K562 (cell line): ENCODE results near the gene DUS4L. TPM values are rescaled to one million over a fixed set of nuclear protein-coding genes. Genes with fewer than 3 reads are reported as not detected.

Experiments used
- ATAC-seq: fragments of 200-7000 bp; cut with Tn5 transposase; 3 replicates; pipeline ENCODE4 v1.9.1; 2020; ENCODE audit warnings: moderate library complexity
- BruUV-seq: library from RNA; stranded (reverse); fragments of 400-500 nt; replicated peaks from 2 replicates; lab custom pipeline; 2021; lab: Mats Ljungman, UMichigan
- CTCF ChIA-PET: fragments of 300-600 bp; formaldehyde crosslinking; extraction: SDS; loops from one replicate; lab custom pipeline; 2021; ENCODE audit warnings: low intra/inter-chr PET ratio; lab: Yijun Ruan, JAX
- POLR2A ChIA-PET: fragments of 300-600, 350-650 bp; sonication (Branson Sonifier 250); formaldehyde crosslinking; extraction: SDS; loops from one replicate; lab custom pipeline; 2021; ENCODE audit warnings: antibody characterized with exemption, inconsistent platforms; lab: Yijun Ruan, JAX
- DNase-seq, 4 experiments: peaks; one replicate each; pipeline versions ENCODE4 v3.0.0 to v3.0.0-alpha.2; 2011 to 2018; ENCODE audit warnings: low spot score in 3 of 4, mixed read lengths in 3 of 4; ENCODE audit errors: extremely low read depth in 1 of 4
- FAIRE-seq: peaks from 2 replicates; lab custom pipeline; 2011; peaks lifted over from hg19 to GRCh38; lab: Jason Lieb, UNC
- H2AFZ ChIP-seq: 2 replicates; pipeline ENCODE4 v1.6.0; 2011; ENCODE audit warnings: low read depth, low read length, control low read depth, inconsistent platforms
- H3K27ac ChIP-seq: fragments of 200-600 bp; 3 replicates; pipeline ENCODE4 v1.8.0; 2011; ENCODE audit warnings: low read depth, mild to moderate bottlenecking, control low read depth, inconsistent platforms, low read length, moderate library complexity, mixed read lengths; ENCODE audit errors: extremely low read depth
- H3K27me3 ChIP-seq, 2 experiments: fragments of 300-600 bp in 1 of 2; 2 replicates in 1 of 2; 3 replicates in 1 of 2; pipeline versions ENCODE4 v1.6.0 to v1.8.0; 2011; ENCODE audit warnings: inconsistent platforms in 2 of 2, low read length in 2 of 2, mild to moderate bottlenecking in 1 of 2, mixed read lengths in 1 of 2, moderate library complexity in 1 of 2; ENCODE audit not compliant: control insufficient read depth in 2 of 2, insufficient read depth in 2 of 2
- H3K36me3 ChIP-seq: fragments of 300-600 bp; 3 replicates; pipeline ENCODE4 v1.8.0; 2011; ENCODE audit warnings: mild to moderate bottlenecking, low read length, inconsistent platforms; ENCODE audit not compliant: control insufficient read depth, insufficient read depth
- H3K4me1 ChIP-seq, 2 experiments: fragments of 200-600 bp in 1 of 2; replicated peaks in 1 of 2; 2 replicates in 1 of 2; 3 replicates in 1 of 2; pipeline versions ENCODE4 v1.5.1 to v1.8.0; 2011; ENCODE audit warnings: inconsistent platforms in 2 of 2, low read length in 2 of 2, mild to moderate bottlenecking in 1 of 2, mixed read lengths in 1 of 2, moderate library complexity in 1 of 2; ENCODE audit not compliant: control insufficient read depth in 2 of 2, insufficient read depth in 2 of 2
- H3K4me2 ChIP-seq: 2 replicates; pipeline ENCODE4 v1.6.1; 2011; ENCODE audit warnings: low read length, control low read depth, inconsistent platforms, mixed read lengths; ENCODE audit not compliant: insufficient read depth
- H3K4me3 ChIP-seq: fragments of 200-600 bp; sonication (generic), shearing (Covaris generic); 2 replicates; pipeline ENCODE4 v1.5.1; 2016; ENCODE audit warnings: control low read depth, inconsistent platforms
- H3K79me2 ChIP-seq: fragments of 200-600 bp; 3 replicates; pipeline ENCODE4 v1.8.0; 2011; ENCODE audit warnings: low read length, inconsistent platforms; ENCODE audit not compliant: control insufficient read depth, insufficient read depth
- H3K9ac ChIP-seq, 2 experiments: 2 replicates each; pipeline versions ENCODE4 v1.6.0 to v1.6.1; 2011; ENCODE audit warnings: low read depth in 2 of 2, low read length in 2 of 2, control low read depth in 1 of 2, inconsistent platforms in 1 of 2, mild to moderate bottlenecking in 1 of 2, mixed read lengths in 1 of 2; ENCODE audit not compliant: insufficient read depth in 1 of 2
- H3K9me1 ChIP-seq: one replicate; pipeline ENCODE4 v1.6.0; 2011; ENCODE audit warnings: inconsistent platforms, mild to moderate bottlenecking, low read length, moderate library complexity; ENCODE audit not compliant: control insufficient read depth, insufficient read depth
- H3K9me3 ChIP-seq: replicated peaks from 2 replicates; pipeline ENCODE4 v1.5.1; 2011; ENCODE audit warnings: low read depth, low read length, inconsistent platforms; ENCODE audit not compliant: control insufficient read depth, insufficient read depth
- H4K20me1 ChIP-seq: replicated peaks from 2 replicates; pipeline ENCODE4 v1.6.1; 2011; ENCODE audit warnings: low read length, inconsistent platforms, mixed read lengths; ENCODE audit not compliant: control insufficient read depth, insufficient read depth
- E2F5 ChIP-seq: sonication (generic); formaldehyde crosslinking; IDR thresholded peaks from 2 replicates; pipeline ENCODE4 v1.8.0; 2022; ENCODE audit warnings: mild to moderate bottlenecking, missing genetic modification reagents
- KDM1A ChIP-seq, 2 experiments: fragments of 450-650 bp; IDR thresholded peaks; 2 replicates each; pipeline ENCODE4 v1.6.1; 2016; ENCODE audit warnings: mild to moderate bottlenecking in 2 of 2
- OTX1 ChIP-seq: fragments of 450-650 bp; formaldehyde crosslinking; IDR thresholded peaks from 2 replicates; pipeline ENCODE4 v1.4.0; 2022; ENCODE audit warnings: mild to moderate bottlenecking
- RERE ChIP-seq: sonication (generic); formaldehyde crosslinking; IDR thresholded peaks from 2 replicates; pipeline ENCODE4 v1.8.0; 2023; ENCODE audit warnings: missing genetic modification reagents, mild to moderate bottlenecking, borderline replicate concordance
- ZC3H11A ChIP-seq: IDR thresholded peaks from 2 replicates; pipeline ENCODE4 v1.6.1; 2012; ENCODE audit warnings: low read depth, low read length, improper control_type of control experiment
- WGBS: fragments of 100-300 bp; shearing (Covaris generic); methylation state at CpG from one replicate; pipeline ENCODE4 v1.1.6; 2016; ENCODE audit warnings: low coverage, mixed read lengths; ENCODE audit not compliant: insufficient coverage; ENCODE audit errors: missing lambda C conversion rate; 5-methylcytosine and 5-hydroxymethylcytosine counted together
- in situ Hi-C: fragments of 300-500 bp; cut with MboI; formaldehyde crosslinking; loops from 4 replicates; pipeline ENCODE4 v1.15.0; 2018; ENCODE audit warnings: inconsistent platforms, mixed read lengths
- intact Hi-C: fragments of 100-400 bp; cut with micrococcal nuclease; formaldehyde crosslinking; loops from 2 replicates; pipeline ENCODE4 v1.14.2; 2022
- polyA plus RNA-seq, 8 experiments: library from polyadenylated mRNA; depleted of rRNA in 4 of 8; stranded (reverse) in 5 of 8; unstranded in 3 of 8; fragments of >200 nt; fragmentation: Nextera tagmentation in 2 of 8; fragmentation: Illumina TruSeq in 1 of 8; extraction: Ambion mirVana in 2 of 8; extraction: Trizol in 1 of 8; gene quantifications; 2 replicates each; pipeline versions ENCODE4 v1.2.1 to v1.2.3, GENCODE V29; 2011 to 2014; ENCODE audit warnings: inconsistent platforms in 1 of 8, missing spikeins in 1 of 8
- total RNA-seq, 7 experiments: library from RNA; depleted of rRNA in 6 of 7; stranded (reverse); fragments of >200 nt in 6 of 7; fragmentation: Illumina TruSeq in 2 of 7; extraction: Trizol in 2 of 7; gene quantifications; 2 replicates each; pipeline versions ENCODE4 v1.2.1 to v1.2.3, GENCODE V29; 2011 to 2021; ENCODE audit warnings: low replicate concordance in 1 of 7

The DUS4L gene
- total and polyA plus RNA-seq, 9 of the 15 experiments (the other 6 are each of a cell fraction or from before 2014, with no cell fraction given) = 12.2 to 33.6 (median 28.6) TPM

- no peak for FAIRE-seq
- ATAC-seq = no peak
- POLR2A ChIA-PET = interaction anchor here (1.1 kb wide), 1 partner anchor 9 kb away, joined by 3 read pairs; the partner anchor contains the start of genes COG5 and DUS4L
- H3K4me2 ChIP-seq = no peak overlapping the region
- H3K79me2 ChIP-seq = peaks cover 44% of the 10 kb centered on the region
- in situ Hi-C loops = no loop called here
- WGBS = 97% methylated on average over 3 of the region's 3 CpGs
- no peak overlapping the region for H2AFZ ChIP-seq
- no peak for DNase-seq
- TF ChIP-seq KDM1A (IDR thresholded peaks at IDR 0.05) (no peak), ZC3H11A (no peak), RERE (CRISPR knock-in tag) (no peak), OTX1 (CRISPR knock-in tag) (no peak), E2F5 (CRISPR knock-in tag) (no peak)
- no peaks in the 10 kb centered on the region for H3K9me1 ChIP-seq
- H3K4me1 ChIP-seq = peaks cover 2 to 15% of the 10 kb centered on the region in 2 experiments; a peak in 4 of 5 replicates
- no peak overlapping the region for H3K9ac ChIP-seq
- intact Hi-C loops = no loop called here
- H3K27ac ChIP-seq = no peak overlapping the region
- CTCF ChIA-PET = no interaction called here
- no TSS peak for BruUV-seq
- H3K36me3 ChIP-seq = peaks cover 75% of the 10 kb centered on the region
- H3K9me3 ChIP-seq = no peaks in the 10 kb centered on the region
- no peaks in the 10 kb centered on the region for H3K27me3 ChIP-seq
- H4K20me1 ChIP-seq = peaks cover 6% of the 10 kb centered on the region; the same call in 1 of the 2 replicates
- no peak overlapping the region for H3K4me3 ChIP-seq
These were observed 7.9 kb upstream of the DUS4L start for GRCh38 chr7:107555893-107556292.
